ENCODE measurements around the gene CRKL.

Gene CRKL

GRCh38 chr22:20952544-20953341 is 35.5 kb downstream of the CRKL start:
- Mint-ChIP-seq H3K9me3 (no peaks in the 10 kb centered on the region), H3K27me3 (ENCODE audit: low read depth) (peaks cover 13% of the 10 kb centered on the region), H3K27ac (peak overlapping the region in 2 of 3 experiments; percentile 24 to 27), H3K36me3 (ENCODE audit: low read depth) (peaks cover 49% of the 10 kb centered on the region), H3K4me1 (peaks cover 7% of the 10 kb centered on the region), H3K4me3 (no peak overlapping the region)
- TF ChIP-seq CTCF (IDR thresholded peaks at IDR 0.05; ENCODE audit: unreplicated experiment in 3 of 3) = no peak

DNA sequence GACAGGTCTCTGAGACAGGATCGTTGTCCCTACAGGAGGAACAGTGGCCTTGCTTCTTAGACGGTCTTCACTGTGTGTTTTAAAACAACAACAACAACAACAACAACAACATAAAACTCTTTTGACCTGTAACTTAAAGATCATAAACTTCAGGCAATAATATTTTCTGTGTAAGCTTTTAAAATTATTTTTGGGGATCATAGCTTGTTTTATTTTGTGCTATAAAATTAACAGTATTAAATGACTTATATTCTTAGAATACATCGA is 36.1 kb downstream of the CRKL start:
- no peak overlapping the region for H3K4me3 Mint-ChIP-seq
- peaks cover 18% of the 10 kb centered on the region for H3K27me3 Mint-ChIP-seq (ENCODE audit: low read depth)
- H3K36me3 Mint-ChIP-seq (ENCODE audit: low read depth) = peaks cover 46% of the 10 kb centered on the region
- peaks cover 7% of the 10 kb centered on the region for H3K4me1 Mint-ChIP-seq
- H3K27ac Mint-ChIP-seq = no peak overlapping the region
- no peak for TF ChIP-seq CTCF (IDR thresholded peaks at IDR 0.05; ENCODE audit: unreplicated experiment in 3 of 3)
- no peaks in the 10 kb centered on the region for H3K9me3 Mint-ChIP-seq

- Mint-ChIP-seq H3K36me3 (ENCODE audit: low read depth) (peaks cover 45% of the 10 kb centered on the region), H3K27ac (no peak overlapping the region), H3K27me3 (ENCODE audit: low read depth) (peaks cover 23% of the 10 kb centered on the region), H3K9me3 (no peaks in the 10 kb centered on the region), H3K4me3 (no peak overlapping the region), H3K4me1 (peaks cover 7% of the 10 kb centered on the region)
- TF ChIP-seq CTCF (IDR thresholded peaks at IDR 0.05; ENCODE audit: unreplicated experiment in 3 of 3) = no peak
These were observed 36.7 kb downstream of the CRKL start for GRCh38 chr22:20953668-20954500.

DNA sequence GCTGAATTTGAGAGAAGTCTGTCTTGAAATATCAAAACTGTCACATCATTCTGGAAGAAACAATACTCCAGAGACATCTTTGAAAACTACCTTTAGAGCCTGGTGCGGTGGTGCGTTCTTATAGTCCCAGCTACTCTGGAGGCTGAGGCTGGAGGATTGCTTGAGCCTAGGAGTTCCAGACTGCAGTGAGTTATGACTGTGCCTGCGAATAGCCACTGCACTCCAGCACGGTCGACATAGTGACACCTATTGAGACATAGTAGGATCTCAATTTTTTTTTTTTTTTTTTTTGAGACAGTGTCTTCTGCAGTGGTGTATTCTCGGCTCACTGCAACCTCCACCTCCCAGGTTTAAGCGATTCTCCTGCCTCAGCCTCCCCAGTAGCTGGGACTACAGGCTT is 38.3 kb downstream of the CRKL start:
- Mint-ChIP-seq H3K9me3 (no peaks in the 10 kb centered on the region), H3K36me3 (ENCODE audit: low read depth) (peaks cover 34% of the 10 kb centered on the region), H3K27me3 (ENCODE audit: low read depth) (peaks cover 32% of the 10 kb centered on the region), H3K4me3 (no peak overlapping the region), H3K27ac (no peak overlapping the region), H3K4me1 (peaks cover 7% of the 10 kb centered on the region)
- TF ChIP-seq CTCF (IDR thresholded peaks at IDR 0.05; ENCODE audit: unreplicated experiment in 3 of 3) = no peak

GRCh38 chr22:20956258-20957101 is 39.3 kb downstream of the CRKL start:
- TF ChIP-seq CTCF (IDR thresholded peaks at IDR 0.05; ENCODE audit: unreplicated experiment in 3 of 3) = no peak
- Mint-ChIP-seq H3K4me1 (peaks cover 7% of the 10 kb centered on the region), H3K27me3 (ENCODE audit: low read depth) (peaks cover 35% of the 10 kb centered on the region), H3K9me3 (no peaks in the 10 kb centered on the region), H3K36me3 (ENCODE audit: low read depth) (peaks cover 25% of the 10 kb centered on the region), H3K4me3 (peak overlapping the region; percentile 78 to 84 (median 84)), H3K27ac (no peak overlapping the region)

Data from nephron (organoid).